Fibroblast of skin of scalp (primary cell): ENCODE results near the gene GRM7.

Source experiments
- DNase-seq: peaks from one replicate; pipeline ENCODE4 v3.0.0-alpha.2; 2013

Gene GRM7

DNA sequence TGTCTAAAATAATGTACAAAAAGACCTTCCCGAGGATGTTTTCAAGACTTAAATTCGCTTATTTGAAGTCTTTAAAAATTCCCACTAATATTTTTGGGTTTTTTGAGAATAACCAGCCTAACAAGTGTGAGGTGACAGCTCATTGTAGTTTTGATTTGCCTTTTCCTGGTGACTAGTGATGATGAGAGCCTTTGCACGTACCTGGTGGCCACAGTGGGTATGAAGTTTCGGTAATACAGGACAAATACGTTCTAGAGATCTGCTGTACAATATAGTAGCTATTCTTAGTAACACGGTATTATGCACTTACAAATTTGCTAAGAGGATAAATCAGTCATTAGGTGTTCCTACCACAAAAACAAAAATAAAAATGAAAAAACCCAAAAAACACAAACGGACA, 124.9 kb downstream of the GRM7 start:
- no peak for DNase-seq

GRCh38 chr3:6989608-6990291, 128.8 kb downstream of the GRM7 start:
- DNase-seq: no peak

GRCh38 chr3:6994081-6994668, 133.3 kb downstream of the GRM7 start:
- no peak for DNase-seq

GRCh38 chr3:7000501-7000900, 139.6 kb downstream of the GRM7 start:
- no peak for DNase-seq

GRCh38 chr3:7001370-7001769, 140.5 kb downstream of the GRM7 start:
- DNase-seq: no peak

DNA sequence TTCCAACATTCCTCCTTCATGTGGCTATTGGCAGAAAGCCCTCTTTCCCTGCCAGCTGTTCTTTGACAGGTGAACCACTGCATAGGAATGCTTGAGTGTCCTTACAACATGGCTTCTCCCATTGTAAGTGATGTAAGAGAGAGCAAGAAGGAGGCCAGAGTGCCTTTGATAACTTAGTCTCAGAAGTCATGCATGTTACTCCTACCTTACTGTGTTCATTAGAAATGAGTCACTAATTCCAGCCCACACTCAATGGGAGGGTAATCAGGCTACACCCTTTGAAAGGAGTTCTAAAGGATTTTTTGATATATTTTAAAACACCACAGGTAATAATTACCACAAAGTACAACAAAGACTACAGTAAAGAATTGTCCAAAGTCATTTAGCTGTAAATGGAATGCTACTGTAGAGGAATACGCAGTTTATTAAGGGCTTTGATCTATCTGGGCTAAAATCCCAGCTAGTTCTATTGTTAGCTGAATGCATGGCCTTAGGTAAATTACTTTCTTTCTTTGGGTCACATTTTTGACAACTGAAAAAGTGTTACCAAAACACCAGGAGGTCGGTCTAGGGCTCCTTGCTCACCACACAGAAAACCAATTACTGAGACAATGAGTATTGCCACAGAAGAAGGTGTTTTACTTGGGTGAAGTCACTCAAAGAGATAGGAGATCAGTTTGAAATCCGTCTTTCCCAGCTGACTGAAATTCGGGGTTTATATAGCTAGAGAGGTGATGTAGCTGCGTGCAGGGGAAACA, 154.9 kb downstream of the GRM7 start:
- DNase-seq: no peak

DNA sequence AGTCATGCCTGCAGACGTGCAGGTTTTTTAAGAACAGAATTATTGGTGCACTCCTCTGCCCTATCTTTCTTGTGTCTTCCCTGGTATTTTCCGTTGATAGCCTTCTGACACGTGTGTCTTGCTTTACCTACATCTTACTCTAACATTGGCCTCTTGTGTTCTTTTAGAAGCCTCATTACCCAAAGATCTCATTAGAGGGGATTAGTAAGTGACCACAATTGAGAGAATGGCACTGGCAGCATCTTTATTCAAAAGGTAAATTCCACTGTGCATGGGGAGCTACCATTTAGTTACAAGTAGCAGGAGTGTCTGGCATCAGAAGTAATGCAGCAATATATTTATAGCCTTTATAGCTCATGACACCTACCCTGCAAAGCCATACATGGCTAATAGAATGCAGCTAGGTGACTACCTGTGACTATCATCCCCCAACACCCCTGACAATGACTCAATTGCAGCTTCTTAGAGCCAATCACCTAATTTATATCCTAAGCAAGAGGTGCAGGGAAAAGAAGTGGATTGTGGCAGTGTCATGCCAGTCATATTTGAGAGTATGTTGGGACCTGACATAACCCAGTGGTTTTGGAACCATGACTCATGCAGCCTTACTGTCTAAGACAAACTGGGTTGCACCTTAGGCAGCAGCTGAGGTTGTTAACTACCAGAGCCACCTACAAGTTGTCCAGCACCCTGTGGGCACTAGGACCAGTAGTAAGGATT, 164.8 kb downstream of the GRM7 start:
- DNase-seq: no peak

DNA sequence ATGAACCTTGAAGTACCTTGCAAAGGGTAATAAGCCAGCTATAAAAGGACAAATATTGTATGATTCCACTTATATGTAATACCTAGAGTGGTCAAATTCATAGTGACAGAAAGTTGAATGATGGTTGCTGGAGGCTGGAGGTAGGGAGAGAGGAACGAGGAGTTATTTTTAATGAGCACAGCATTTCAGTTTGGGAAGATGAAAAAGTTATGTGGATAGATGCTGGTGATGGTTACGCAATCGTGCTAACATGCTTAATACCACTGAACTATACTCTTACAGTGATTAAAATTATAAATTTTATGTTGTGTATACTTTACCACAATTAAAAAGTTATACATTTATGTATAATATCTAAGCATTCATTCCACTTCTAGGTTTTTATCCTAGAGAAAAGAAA, 168.6 kb downstream of the GRM7 start:
- no peak for DNase-seq

- no peak for DNase-seq
Observed at GRCh38 chr3:7038394-7038793, 177.5 kb downstream of the GRM7 start.

GRCh38 chr3:7062714-7063113, 201.8 kb downstream of the GRM7 start:
- no peak for DNase-seq

DNA sequence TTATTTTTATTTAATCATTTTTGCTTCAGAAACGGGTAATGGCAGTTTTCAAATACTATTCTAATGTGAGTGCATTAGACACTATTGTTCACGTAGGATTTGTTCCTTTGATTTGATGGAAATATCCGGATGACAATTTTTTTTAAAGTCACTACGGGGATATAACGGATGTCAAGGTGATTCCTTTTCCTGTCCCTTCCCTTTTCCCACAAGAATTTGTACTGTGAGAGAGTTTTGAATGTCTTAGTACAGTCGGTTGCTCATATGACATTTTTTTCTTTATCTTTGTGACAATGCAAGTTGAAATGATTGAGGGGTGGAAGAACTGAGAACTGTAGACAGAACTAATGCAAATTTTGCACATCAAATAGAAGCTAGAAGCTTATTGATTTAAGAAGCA, 209.5 kb downstream of the GRM7 start:
- DNase-seq: no peak

GRCh38 chr3:7074217-7074616, 213.3 kb downstream of the GRM7 start:
- no peak for DNase-seq

DNA sequence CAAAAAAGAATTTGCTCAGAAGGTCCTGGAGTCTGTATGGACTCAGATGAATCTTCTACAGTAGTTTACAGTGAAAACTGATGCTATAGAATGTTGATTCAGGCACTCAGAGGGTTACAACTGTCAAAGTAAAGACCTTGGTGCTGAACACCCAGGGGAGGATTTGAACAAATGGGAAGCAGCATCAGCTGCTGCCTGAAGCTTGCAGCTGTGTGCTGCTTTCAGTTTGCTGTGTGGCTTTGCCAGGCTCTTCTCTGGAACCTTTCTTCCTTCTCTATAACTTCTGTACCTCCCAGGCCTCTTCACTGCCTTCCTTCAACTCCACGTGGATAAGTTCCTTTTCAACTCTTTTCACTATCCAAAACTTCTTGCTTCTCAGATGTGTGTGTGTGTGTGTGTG, 214.2 kb downstream of the GRM7 start:
- DNase-seq: no peak

DNA sequence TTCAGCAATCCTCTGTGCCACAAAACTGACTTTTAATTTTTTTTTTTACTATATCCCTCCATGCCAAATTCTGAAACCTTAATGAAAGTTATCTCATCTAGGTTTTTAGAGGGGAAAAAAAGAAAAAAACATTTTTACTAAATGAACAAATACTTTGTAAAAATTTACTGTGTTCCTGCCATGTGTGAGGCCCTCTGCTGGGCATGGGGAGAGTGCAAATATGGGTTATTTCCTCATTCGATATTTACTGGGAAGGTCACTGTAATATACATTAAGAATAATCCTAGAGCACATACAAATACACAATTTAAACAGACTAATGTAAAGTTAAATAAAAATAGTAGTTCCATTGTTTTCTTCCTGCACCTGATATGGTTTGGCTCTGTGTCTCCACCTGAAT, 215.0 kb downstream of the GRM7 start:
- no peak for DNase-seq

GRCh38 chr3:7082244-7082643, 221.3 kb downstream of the GRM7 start:
- no peak for DNase-seq

- DNase-seq: no peak
Observed at GRCh38 chr3:7086417-7086816, 225.5 kb downstream of the GRM7 start.

DNA sequence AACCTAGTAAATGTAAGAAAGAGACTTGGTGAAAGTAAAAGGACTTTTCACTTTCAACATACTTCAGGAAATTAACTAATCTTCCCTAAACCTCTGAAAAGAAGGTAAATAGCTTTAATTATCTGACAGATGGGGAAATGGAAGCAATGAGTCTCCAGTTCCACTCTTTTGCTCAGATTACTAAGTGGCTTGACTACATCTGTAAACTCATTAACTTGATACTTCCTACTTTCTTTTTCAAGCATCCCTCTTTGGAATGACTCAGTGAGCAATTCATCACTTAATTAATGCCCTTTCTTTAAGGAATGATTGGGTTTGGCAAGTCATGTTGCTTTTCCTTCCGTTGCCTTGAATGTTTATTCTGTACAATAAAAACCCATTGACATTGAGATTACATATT, 234.2 kb downstream of the GRM7 start:
- DNase-seq: no peak

DNA sequence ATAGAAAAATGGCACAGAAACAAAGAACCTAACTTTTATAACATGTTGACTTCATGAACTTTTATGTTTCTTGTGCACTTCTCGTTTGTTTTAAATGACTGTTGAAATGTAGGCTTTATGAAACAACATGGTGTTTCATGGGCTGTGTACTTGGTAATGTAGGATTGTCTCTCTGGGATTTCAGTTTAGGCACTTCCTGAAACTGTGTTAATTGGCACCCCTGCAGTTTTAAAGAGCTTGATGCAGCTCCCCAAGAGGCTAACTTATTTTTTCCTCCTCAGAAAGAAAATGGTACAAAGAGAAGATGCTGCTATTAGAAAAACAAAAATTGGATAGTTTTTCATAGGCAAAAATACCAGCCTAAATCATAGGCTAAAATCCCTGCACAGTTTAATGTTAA, 239.2 kb downstream of the GRM7 start:
- no peak for DNase-seq

DNA sequence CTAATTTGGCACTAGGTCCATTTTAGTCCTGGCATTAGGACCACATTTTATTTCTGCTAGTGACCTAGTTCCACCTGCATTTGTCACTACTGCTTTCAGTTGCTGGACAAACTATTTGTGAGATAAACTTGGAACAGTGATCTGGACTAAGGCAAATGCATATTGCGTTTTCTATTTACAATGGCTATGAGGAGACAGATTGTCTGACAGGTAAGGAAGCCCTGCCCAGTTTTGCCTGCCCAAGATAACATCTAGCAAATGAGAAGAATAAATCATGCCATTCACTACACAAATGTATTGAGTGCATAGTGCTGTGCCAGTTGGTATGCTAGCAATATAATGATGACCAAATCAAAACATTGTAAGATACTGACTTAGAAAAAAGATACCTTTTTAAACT, 245.7 kb downstream of the GRM7 start:
- no peak for DNase-seq

GRCh38 chr3:7112523-7113056, 251.7 kb downstream of the GRM7 start:
- DNase-seq: no peak

GRCh38 chr3:7144697-7145308, 283.9 kb downstream of the GRM7 start:
- DNase-seq: no peak

GRCh38 chr3:7146529-7146928, 285.6 kb downstream of the GRM7 start:
- DNase-seq: no peak

DNA sequence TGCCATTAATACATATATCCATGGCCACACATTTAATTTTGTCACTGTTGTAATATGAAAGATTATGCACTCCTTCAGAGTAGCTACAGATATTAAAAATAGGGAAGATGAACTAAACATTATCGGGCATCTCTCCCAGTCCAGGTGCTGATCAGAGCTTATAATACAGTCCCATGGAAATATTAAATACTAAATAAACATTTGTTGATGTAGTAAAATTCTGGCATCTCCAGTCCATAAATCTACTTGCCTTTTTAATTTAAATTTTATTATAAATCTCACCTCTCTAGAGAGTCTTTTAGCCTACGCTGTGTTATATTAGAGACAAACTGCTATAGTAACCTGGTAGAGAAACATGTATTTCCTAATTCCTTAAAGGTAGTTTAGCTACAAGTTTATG, 297.6 kb downstream of the GRM7 start:
- DNase-seq: no peak
